ENCODE measurements around the gene PPARG. TPM values are rescaled to one million over a fixed set of nuclear protein-coding genes. Genes with fewer than 3 reads are reported as not detected.

PPARG gene
- total RNA-seq, 1 donor from 2014 or later: 10.1 TPM

DNA sequence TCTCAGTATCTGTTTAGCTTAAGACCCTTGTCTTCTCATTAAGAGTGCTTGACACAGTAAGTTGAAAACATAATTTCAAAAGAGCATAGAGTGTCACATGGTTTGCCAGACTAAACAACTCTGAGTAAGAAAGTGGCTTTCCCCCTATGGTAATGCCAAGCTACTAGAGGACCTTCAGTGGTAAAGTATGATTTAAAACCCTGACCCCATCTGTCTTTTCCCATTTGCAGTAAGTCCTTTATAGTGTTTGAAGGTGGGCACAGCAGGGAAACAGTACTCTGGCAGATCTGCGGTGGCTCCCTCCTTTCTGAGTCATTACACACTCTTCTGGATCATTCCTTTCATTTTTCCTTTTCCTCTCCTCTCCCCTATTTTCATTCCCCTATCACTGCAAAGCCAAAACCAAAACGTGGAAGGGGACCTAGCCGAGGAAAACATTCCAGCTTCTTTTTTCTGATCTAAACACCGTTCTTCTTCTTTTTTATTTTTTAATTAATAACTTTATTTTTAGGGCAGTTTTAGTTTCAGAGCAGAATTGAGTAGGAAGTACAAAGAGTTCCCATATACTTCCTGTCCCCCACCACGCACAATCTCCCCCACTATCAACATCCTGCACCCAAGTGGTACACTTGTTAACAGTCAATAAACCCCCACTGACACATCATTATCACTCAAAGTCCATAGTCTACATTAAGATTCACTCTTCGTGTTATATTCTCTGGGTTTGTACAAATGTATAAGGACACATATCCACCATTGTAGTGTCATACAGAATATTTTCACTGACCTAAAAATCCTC is 74.7 kb downstream of the PPARG start:
- peaks cover 34% of the 10 kb centered on the region for H3K9me3 Mint-ChIP-seq
- peaks cover 21% of the 10 kb centered on the region for H3K36me3 Mint-ChIP-seq
- H3K4me3 Mint-ChIP-seq: no peak overlapping the region
- TF ChIP-seq, protein P1, sequence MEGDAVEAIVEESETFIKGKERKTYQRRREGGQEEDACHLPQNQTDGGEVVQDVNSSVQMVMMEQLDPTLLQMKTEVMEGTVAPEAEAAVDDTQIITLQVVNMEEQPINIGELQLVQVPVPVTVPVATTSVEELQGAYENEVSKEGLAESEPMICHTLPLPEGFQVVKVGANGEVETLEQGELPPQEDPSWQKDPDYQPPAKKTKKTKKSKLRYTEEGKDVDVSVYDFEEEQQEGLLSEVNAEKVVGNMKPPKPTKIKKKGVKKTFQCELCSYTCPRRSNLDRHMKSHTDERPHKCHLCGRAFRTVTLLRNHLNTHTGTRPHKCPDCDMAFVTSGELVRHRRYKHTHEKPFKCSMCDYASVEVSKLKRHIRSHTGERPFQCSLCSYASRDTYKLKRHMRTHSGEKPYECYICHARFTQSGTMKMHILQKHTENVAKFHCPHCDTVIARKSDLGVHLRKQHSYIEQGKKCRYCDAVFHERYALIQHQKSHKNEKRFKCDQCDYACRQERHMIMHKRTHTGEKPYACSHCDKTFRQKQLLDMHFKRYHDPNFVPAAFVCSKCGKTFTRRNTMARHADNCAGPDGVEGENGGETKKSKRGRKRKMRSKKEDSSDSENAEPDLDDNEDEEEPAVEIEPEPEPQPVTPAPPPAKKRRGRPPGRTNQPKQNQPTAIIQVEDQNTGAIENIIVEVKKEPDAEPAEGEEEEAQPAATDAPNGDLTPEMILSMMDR (IDR thresholded peaks at IDR 0.05; ENCODE audit: unreplicated experiment): no peak
- no peak for DNase-seq (ENCODE audit: low spot score in 2 of 2, unreplicated experiment in 2 of 2)
- H3K27me3 Mint-ChIP-seq (ENCODE audit: low read depth): no peaks in the 10 kb centered on the region
- no peak overlapping the region for H3K27ac Mint-ChIP-seq
- H3K4me1 Mint-ChIP-seq: no peaks in the 10 kb centered on the region

DNA sequence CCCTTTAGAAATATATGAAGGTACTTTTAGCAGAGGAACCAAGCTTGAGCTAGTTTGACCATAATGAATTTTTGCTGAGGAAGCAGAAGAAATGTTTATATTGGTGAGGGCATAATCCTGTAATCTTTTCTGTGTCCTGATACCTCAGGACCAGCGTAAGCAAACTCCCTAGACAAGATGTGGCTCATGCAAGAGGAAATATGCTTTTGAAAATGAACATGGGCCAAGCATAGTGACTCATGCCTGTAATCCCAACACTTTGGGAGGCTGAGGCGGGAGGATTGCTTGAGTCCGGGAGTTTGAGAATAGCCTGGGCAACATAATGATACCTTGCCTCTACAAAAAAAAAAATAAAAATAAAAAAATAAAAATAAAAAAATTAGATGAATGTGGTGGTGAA is 78.5 kb downstream of the PPARG start:
- Mint-ChIP-seq H3K27me3 (ENCODE audit: low read depth) (no peaks in the 10 kb centered on the region), H3K36me3 (peaks cover 16% of the 10 kb centered on the region), H3K9me3 (peaks cover 19% of the 10 kb centered on the region), H3K4me1 (peaks cover 17% of the 10 kb centered on the region), H3K4me3 (no peak overlapping the region), H3K27ac (no peak overlapping the region)
- TF ChIP-seq, protein P1 (IDR thresholded peaks at IDR 0.05; ENCODE audit: unreplicated experiment): no peak
- DNase-seq (ENCODE audit: low spot score in 2 of 2, unreplicated experiment in 2 of 2): no peak

- H3K27me3 Mint-ChIP-seq (ENCODE audit: low read depth): no peaks in the 10 kb centered on the region
- H3K4me1 Mint-ChIP-seq: peaks cover 23% of the 10 kb centered on the region
- TF ChIP-seq, protein P1 (IDR thresholded peaks at IDR 0.05; ENCODE audit: unreplicated experiment): no peak
- H3K4me3 Mint-ChIP-seq: no peak overlapping the region
- H3K36me3 Mint-ChIP-seq: peaks cover 16% of the 10 kb centered on the region
- no peak for DNase-seq (ENCODE audit: low spot score in 2 of 2, unreplicated experiment in 2 of 2)
- H3K9me3 Mint-ChIP-seq: peaks cover 19% of the 10 kb centered on the region
- H3K27ac Mint-ChIP-seq: no peak overlapping the region
Measured at GRCh38 chr3:12369029-12369428, 80.2 kb downstream of the PPARG start.

- Mint-ChIP-seq H3K27me3 (ENCODE audit: low read depth) (no peaks in the 10 kb centered on the region), H3K4me3 (no peak overlapping the region), H3K27ac (no peak overlapping the region), H3K36me3 (peaks cover 14% of the 10 kb centered on the region), H3K4me1 (peaks cover 23% of the 10 kb centered on the region), H3K9me3 (peaks cover 19% of the 10 kb centered on the region)
- DNase-seq (ENCODE audit: low spot score in 2 of 2, unreplicated experiment in 2 of 2): no peak
- TF ChIP-seq, protein P1 (IDR thresholded peaks at IDR 0.05; ENCODE audit: unreplicated experiment): no peak
Measured at GRCh38 chr3:12369598-12369997, 80.7 kb downstream of the PPARG start.

DNA sequence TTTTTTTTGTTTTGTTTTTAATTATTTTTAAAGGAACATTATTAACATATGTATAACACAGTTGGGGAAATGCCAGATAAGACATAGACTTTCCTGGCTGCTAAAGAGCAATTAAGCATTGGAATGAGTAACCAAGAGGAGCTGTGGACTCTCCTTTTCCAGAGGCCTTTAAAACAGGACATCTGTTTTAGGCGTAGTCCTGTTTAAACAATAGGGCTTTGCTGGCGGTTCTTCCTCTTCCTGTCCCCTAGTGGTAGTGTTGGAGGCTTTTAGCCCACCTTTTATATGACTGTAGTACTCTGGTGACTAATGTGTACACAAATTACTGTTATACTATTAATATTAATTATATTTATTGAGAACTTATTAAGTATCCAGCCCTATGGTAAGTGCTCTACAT is 81.9 kb downstream of the PPARG start:
- no peak for DNase-seq (ENCODE audit: low spot score in 2 of 2, unreplicated experiment in 2 of 2)
- Mint-ChIP-seq H3K4me1 (peaks cover 23% of the 10 kb centered on the region), H3K27ac (no peak overlapping the region), H3K4me3 (no peak overlapping the region), H3K9me3 (peaks cover 16% of the 10 kb centered on the region), H3K27me3 (ENCODE audit: low read depth) (no peaks in the 10 kb centered on the region), H3K36me3 (peaks cover 12% of the 10 kb centered on the region)
- TF ChIP-seq, protein P1 (IDR thresholded peaks at IDR 0.05; ENCODE audit: unreplicated experiment): no peak

Measured in mesothelial cell of epicardium (in vitro differentiated cells).